Activated CD4-positive, alpha-beta memory T cell treated with anti-CD3 and anti-CD28 coated beads, Interleukin-2, amount 10 ng/mL, durations not matched to agents 7 days and 5 days (primary cell): ENCODE measurements around the gene POLK. TPM values are rescaled to one million over a fixed set of nuclear protein-coding genes. Genes with fewer than 3 reads are reported as not detected.

Experiments used
- CTCF ChIA-PET: fragments of 350-600 bp; sonication (Branson Sonifier 250); formaldehyde crosslinking; loops from one replicate; lab custom pipeline; 2021; ENCODE audit warnings: antibody characterized with exemption, inconsistent platforms; lab: Charles Lee
- POLR2A ChIA-PET: fragments of 350-600 bp; sonication (Branson Sonifier 250); formaldehyde crosslinking; loops from one replicate; lab custom pipeline; 2021; ENCODE audit warnings: antibody characterized with exemption; lab: Charles Lee
- DNase-seq: peaks from one replicate; pipeline ENCODE4 v3.0.0-alpha.2; 2020
- H3K27ac Mint-ChIP-seq: one replicate; pipeline ENCODE4 v1.8.0; 2021; ENCODE audit warnings: mild to moderate bottlenecking, mixed read lengths
- H3K27me3 Mint-ChIP-seq: one replicate; pipeline ENCODE4 v1.8.0; 2021; ENCODE audit warnings: mixed read lengths
- H3K36me3 Mint-ChIP-seq: one replicate; pipeline ENCODE4 v1.8.0; 2021; ENCODE audit warnings: low read depth, mixed read lengths
- H3K4me1 Mint-ChIP-seq: one replicate; pipeline ENCODE4 v1.8.0; 2021; ENCODE audit warnings: mixed read lengths
- H3K4me3 Mint-ChIP-seq: one replicate; pipeline ENCODE4 v1.8.0; 2021; ENCODE audit warnings: mild to moderate bottlenecking, mixed read lengths
- H3K9me3 Mint-ChIP-seq: one replicate; pipeline ENCODE4 v1.8.0; 2021; ENCODE audit warnings: mixed read lengths
- total RNA-seq, 2 experiments: library from RNA; stranded (reverse); gene quantifications; one replicate each; pipeline ENCODE4 v1.2.3, GENCODE V29; 2021

The POLK gene
- 10 to 100 TPM; 28.3 to 28.7 TPM for total RNA-seq

DNA sequence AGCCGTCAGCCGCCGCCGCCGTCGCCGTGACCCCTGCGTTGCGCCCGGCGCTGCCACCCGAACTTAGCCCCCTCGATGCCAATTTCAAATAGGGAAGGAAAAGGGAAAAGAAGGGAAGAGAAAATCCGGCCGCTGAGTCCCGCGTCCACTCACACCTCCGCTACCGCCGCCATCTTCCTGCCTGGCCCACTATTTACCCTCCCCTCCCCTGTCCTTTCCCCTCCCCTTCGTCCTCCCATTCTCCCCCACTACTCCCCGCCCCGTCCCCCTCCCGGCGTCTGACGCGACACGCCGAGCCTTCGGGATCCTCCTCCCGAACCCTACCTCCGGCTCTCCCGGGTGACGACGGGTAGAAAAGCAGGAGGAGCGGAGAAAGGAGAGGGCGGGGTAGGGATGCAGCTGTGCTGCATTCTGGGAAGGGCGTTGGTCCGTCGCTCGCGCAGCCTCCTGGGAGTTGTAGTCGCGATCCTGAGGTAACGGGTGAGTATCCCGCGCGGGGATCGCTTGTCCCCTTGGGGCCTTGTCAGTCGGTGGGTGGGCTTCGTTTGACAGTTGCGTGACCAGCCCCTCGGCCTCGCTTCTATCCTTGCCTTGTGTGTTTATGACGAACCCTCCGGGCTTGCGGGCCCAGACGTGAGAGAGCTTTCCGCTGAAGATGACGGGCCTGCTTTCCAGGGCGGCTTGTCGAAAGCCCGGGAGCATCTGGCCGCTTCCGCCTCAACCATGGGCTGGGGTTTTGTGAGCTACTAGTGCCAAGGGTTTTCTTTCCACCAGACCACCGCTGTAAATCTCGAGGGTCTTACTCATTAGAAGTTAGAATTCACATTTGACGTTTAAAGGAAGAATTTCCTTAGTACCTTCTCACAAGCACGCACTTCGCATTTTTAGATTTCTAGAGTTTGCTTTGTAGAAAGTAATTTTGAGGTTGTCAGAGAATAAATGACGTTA is at the start of gene POLK, which contains the start of gene CERT1:
Gene POLK, plus strand, starts transcription at position 457 of the 948 bp plus-strand sequence.
Gene CERT1, minus strand, starts transcription at position 195 of the 948 bp plus-strand sequence. CDS start 422 bp downstream, outside the sequence.
- DNase-seq = peak; percentile 98
- POLR2A ChIA-PET = interaction anchor here (0.8 to 4.3 kb wide), 13 partner anchors 9 to 1519 kb away, joined by 3 to 31 read pairs (median 4); partner anchors contain the start of genes AGGF1, ANKRD31, GCNT4 and HMGCR
- Mint-ChIP-seq H3K4me1 (peaks cover 56% of the 10 kb centered on the region), H3K9me3 (no peaks in the 10 kb centered on the region), H3K36me3 (peaks cover 29% of the 10 kb centered on the region), H3K4me3 (peak within 1 kb of the TSS; percentile 95), H3K27me3 (no peaks in the 10 kb centered on the region), H3K27ac (peak within 1 kb of the TSS; percentile 86)
- CTCF ChIA-PET = interaction anchor here (0.6 to 1.2 kb wide), 3 partner anchors 171 to 575 kb away, joined by 3 to 5 read pairs (median 3); partner anchors contain the start of gene ANKRD31

GRCh38 chr5:75463726-75464125 is 48.0 kb upstream of the POLK start:
- no peaks in the 10 kb centered on the region for H3K27me3 Mint-ChIP-seq
- H3K36me3 Mint-ChIP-seq = peaks cover 26% of the 10 kb centered on the region
- ChIA-PET POLR2A (no interaction called here), CTCF (no interaction called here)
- peaks cover 9% of the 10 kb centered on the region for H3K4me1 Mint-ChIP-seq
- no peak overlapping the region for H3K27ac Mint-ChIP-seq
- no peak overlapping the region for H3K4me3 Mint-ChIP-seq
- no peak for DNase-seq
- peaks cover 10% of the 10 kb centered on the region for H3K9me3 Mint-ChIP-seq

GRCh38 chr5:75465480-75465879 is 46.2 kb upstream of the POLK start:
- CTCF ChIA-PET = no interaction called here
- H3K27ac Mint-ChIP-seq = no peak overlapping the region

DNA sequence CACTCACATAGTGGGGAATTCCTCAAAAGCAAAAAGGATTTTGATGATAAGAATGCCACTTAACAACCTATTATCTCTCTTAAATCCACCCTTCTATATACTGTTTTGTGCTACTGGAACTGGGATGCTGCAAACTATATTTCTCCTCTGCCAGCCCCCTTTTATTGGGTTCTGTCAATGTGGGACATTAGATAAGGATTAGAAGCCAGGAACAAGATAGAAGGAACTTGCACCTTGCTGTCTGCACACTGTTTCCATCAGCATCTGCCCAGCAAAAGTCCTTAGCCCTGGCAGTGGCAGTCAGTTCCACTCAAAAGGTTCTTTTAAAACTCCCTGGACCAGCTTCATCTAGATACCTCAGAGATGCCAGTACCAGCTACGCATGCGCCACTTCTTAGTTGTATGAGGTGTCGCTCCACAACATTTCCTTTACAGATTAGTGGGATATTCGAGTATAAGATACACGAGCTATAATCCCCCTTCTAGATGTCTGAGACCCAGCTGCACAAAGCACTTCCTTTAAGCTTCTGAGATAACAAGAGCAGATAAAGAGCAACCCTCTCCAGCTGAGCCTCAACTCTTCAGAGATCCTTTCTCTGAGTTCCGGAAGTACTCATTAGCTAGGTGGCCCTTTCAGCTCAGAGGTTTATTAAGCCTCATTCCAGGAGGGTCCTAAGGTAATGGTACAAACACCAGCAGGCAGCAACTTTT is 45.5 kb upstream of the POLK start:
- peaks cover 9% of the 10 kb centered on the region for H3K4me1 Mint-ChIP-seq
- no peak overlapping the region for H3K4me3 Mint-ChIP-seq
- ChIA-PET POLR2A (interaction anchor here (0.6 kb wide), 1 partner anchor 10 kb away, joined by 3 read pairs; no protein-coding TSS in a partner anchor), CTCF (interaction anchor here (1.2 kb wide), 1 partner anchor 11 kb away, joined by 3 read pairs; no protein-coding TSS in a partner anchor)
- peaks cover 21% of the 10 kb centered on the region for H3K9me3 Mint-ChIP-seq
- no peaks in the 10 kb centered on the region for H3K27me3 Mint-ChIP-seq
- no peak for DNase-seq
- no peak overlapping the region for H3K27ac Mint-ChIP-seq
- H3K36me3 Mint-ChIP-seq = peaks cover 36% of the 10 kb centered on the region

More at GRCh38 chr5:75465480-75465879, 46.2 kb upstream of the POLK start:
- DNase-seq = no peak
- H3K4me3 Mint-ChIP-seq = no peak overlapping the region
- no peaks in the 10 kb centered on the region for H3K27me3 Mint-ChIP-seq
- H3K9me3 Mint-ChIP-seq = peaks cover 21% of the 10 kb centered on the region
- POLR2A ChIA-PET = no interaction called here
- H3K4me1 Mint-ChIP-seq = peaks cover 9% of the 10 kb centered on the region
- H3K36me3 Mint-ChIP-seq = peaks cover 34% of the 10 kb centered on the region

GRCh38 chr5:75468593-75468992 is 43.1 kb upstream of the POLK start:
- CTCF ChIA-PET = no interaction called here
- POLR2A ChIA-PET = no interaction called here
- no peaks in the 10 kb centered on the region for H3K27me3 Mint-ChIP-seq

GRCh38 chr5:75469017-75469416 is 42.7 kb upstream of the POLK start:
- Mint-ChIP-seq H3K27me3 (no peaks in the 10 kb centered on the region), H3K27ac (no peak overlapping the region), H3K4me3 (no peak overlapping the region), H3K36me3 (peaks cover 36% of the 10 kb centered on the region), H3K4me1 (peaks cover under 1% of the 10 kb centered on the region), H3K9me3 (peaks cover 24% of the 10 kb centered on the region)
- CTCF ChIA-PET = no interaction called here
- POLR2A ChIA-PET = no interaction called here
- DNase-seq = no peak

More at GRCh38 chr5:75468593-75468992, 43.1 kb upstream of the POLK start:
- no peak overlapping the region for H3K4me3 Mint-ChIP-seq
- peaks cover 24% of the 10 kb centered on the region for H3K9me3 Mint-ChIP-seq
- no peak for DNase-seq
- H3K27ac Mint-ChIP-seq = no peak overlapping the region
- peaks cover 4% of the 10 kb centered on the region for H3K4me1 Mint-ChIP-seq
- peaks cover 39% of the 10 kb centered on the region for H3K36me3 Mint-ChIP-seq

GRCh38 chr5:75471193-75471592 is 40.5 kb upstream of the POLK start:
- H3K4me3 Mint-ChIP-seq = no peak overlapping the region
- H3K27me3 Mint-ChIP-seq = no peaks in the 10 kb centered on the region
- no peak for DNase-seq
- CTCF ChIA-PET = no interaction called here
- H3K9me3 Mint-ChIP-seq = peaks cover 24% of the 10 kb centered on the region
- peaks cover 38% of the 10 kb centered on the region for H3K36me3 Mint-ChIP-seq
- POLR2A ChIA-PET = no interaction called here
- no peak overlapping the region for H3K27ac Mint-ChIP-seq
- H3K4me1 Mint-ChIP-seq = no peaks in the 10 kb centered on the region

- Mint-ChIP-seq H3K36me3 (peaks cover 36% of the 10 kb centered on the region), H3K4me3 (no peak overlapping the region), H3K27me3 (no peaks in the 10 kb centered on the region), H3K4me1 (no peaks in the 10 kb centered on the region), H3K27ac (no peak overlapping the region), H3K9me3 (peaks cover 22% of the 10 kb centered on the region)
- CTCF ChIA-PET = no interaction called here
- POLR2A ChIA-PET = no interaction called here
- DNase-seq = no peak
Observed at GRCh38 chr5:75472973-75473372, 38.7 kb upstream of the POLK start.

- Mint-ChIP-seq H3K36me3 (peaks cover 33% of the 10 kb centered on the region), H3K9me3 (peaks cover 21% of the 10 kb centered on the region), H3K4me3 (no peak overlapping the region), H3K27ac (no peak overlapping the region), H3K27me3 (no peaks in the 10 kb centered on the region), H3K4me1 (no peaks in the 10 kb centered on the region)
- ChIA-PET POLR2A (no interaction called here), CTCF (no interaction called here)
- no peak for DNase-seq
Observed at GRCh38 chr5:75473463-75473862, 38.2 kb upstream of the POLK start.

DNA sequence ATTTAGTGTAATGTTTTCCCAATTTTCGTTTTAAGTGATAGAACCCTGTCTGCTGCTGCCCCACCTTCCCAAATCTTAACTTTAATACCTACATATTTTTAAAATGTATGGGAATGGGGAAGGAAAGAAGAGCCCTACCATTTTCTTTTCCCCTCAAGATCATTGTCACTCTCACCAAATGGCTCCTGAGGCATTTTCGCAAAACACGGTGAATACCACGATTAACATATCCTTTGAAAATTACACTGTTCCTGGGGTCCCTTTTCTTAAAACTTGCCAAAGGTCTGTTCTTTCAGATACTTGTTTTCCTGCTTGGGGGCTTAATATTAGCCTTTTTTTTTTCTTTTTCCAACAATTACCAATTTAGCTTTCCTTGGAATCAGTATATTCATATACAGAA is 36.3 kb upstream of the POLK start:
- ChIA-PET POLR2A (interaction anchor here (0.7 kb wide), 1 partner anchor 9 kb away, joined by 3 read pairs; no protein-coding TSS in a partner anchor), CTCF (no interaction called here)
- H3K27ac Mint-ChIP-seq = no peak overlapping the region
- no peaks in the 10 kb centered on the region for H3K27me3 Mint-ChIP-seq
- no peaks in the 10 kb centered on the region for H3K4me1 Mint-ChIP-seq
- peaks cover 23% of the 10 kb centered on the region for H3K36me3 Mint-ChIP-seq
- H3K9me3 Mint-ChIP-seq = peaks cover 8% of the 10 kb centered on the region
- no peak for DNase-seq
- H3K4me3 Mint-ChIP-seq = no peak overlapping the region

GRCh38 chr5:75481024-75481423 is 30.7 kb upstream of the POLK start:
- Mint-ChIP-seq H3K4me3 (no peak overlapping the region), H3K36me3 (peaks cover 34% of the 10 kb centered on the region), H3K9me3 (peaks cover 22% of the 10 kb centered on the region), H3K27ac (no peak overlapping the region), H3K4me1 (no peaks in the 10 kb centered on the region), H3K27me3 (no peaks in the 10 kb centered on the region)
- CTCF ChIA-PET = no interaction called here
- POLR2A ChIA-PET = no interaction called here
- no peak for DNase-seq

GRCh38 chr5:75482482-75482881 is 29.2 kb upstream of the POLK start:
- H3K27ac Mint-ChIP-seq = no peak overlapping the region
- DNase-seq = no peak
- H3K4me3 Mint-ChIP-seq = no peak overlapping the region
- H3K4me1 Mint-ChIP-seq = no peaks in the 10 kb centered on the region
- H3K9me3 Mint-ChIP-seq = peaks cover 33% of the 10 kb centered on the region
- peaks cover 45% of the 10 kb centered on the region for H3K36me3 Mint-ChIP-seq
- H3K27me3 Mint-ChIP-seq = no peaks in the 10 kb centered on the region
- ChIA-PET CTCF (no interaction called here), POLR2A (no interaction called here)

DNA sequence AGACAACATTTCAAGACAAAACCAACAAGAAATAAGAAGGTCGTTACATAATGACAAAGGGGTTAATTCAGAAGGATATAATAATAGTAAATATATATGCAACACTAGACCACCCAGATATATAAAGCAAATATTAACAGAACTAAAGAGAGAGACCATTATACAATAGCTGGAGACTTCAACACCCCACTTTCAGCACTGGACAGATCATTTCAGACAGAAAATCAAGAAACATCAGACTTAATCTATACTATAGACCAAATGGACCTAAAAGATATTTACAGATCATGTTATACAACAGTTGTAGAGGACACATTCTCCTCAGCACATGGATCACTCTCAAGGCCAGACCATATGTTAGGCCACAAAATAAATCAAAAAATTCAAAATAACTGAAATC is 27.1 kb upstream of the POLK start:
- H3K4me3 Mint-ChIP-seq = no peak overlapping the region
- H3K4me1 Mint-ChIP-seq = no peaks in the 10 kb centered on the region
- H3K27ac Mint-ChIP-seq = no peak overlapping the region
- POLR2A ChIA-PET = no interaction called here
- H3K27me3 Mint-ChIP-seq = no peaks in the 10 kb centered on the region
- CTCF ChIA-PET = no interaction called here
- peaks cover 57% of the 10 kb centered on the region for H3K36me3 Mint-ChIP-seq
- DNase-seq = no peak
- peaks cover 39% of the 10 kb centered on the region for H3K9me3 Mint-ChIP-seq
